GM13977 (cell line): ENCODE measurements around the gene CLMP.

Source experiments
- DNase-seq: peaks from one replicate; pipeline ENCODE4 v3.0.0; 2012; ENCODE audit warnings: low spot score
- in situ Hi-C: fragments of 300-500 bp; cut with MboI; formaldehyde crosslinking; loops from one replicate; pipeline ENCODE4 v1.12.0; 2022; ENCODE audit warnings: low sequenced_read_pairs, low pct_unique_long_range_greater_than_20kb, mixed read lengths, inconsistent platforms; ENCODE audit not compliant: unreplicated experiment
- TF ChIP-seq, protein P1 (sequence below): IDR thresholded peaks from 2 replicates; pipeline ENCODE4 v1.5.1; 2012; ENCODE audit warnings: mild to moderate bottlenecking, control low read depth; ENCODE audit not compliant: insufficient read depth; ENCODE audit errors: extremely low read depth, missing control alignments

Gene CLMP

DNA sequence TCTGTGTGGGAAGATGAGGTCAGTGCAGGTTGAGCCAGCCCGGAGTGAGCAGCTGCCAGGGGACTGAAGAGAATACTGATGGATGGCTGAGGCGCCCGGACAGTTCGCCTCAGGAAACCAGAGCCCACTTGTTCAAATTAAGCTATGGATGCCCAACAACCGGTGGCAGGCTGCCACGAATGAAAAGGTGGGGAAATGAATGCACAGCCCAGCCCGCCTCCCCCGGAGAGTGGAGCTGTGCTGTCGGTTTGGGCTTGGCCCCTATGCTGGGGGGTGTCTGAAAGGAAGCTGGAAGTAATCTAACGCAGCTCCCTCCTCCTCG lies 155.0 kb downstream of the CLMP start:
- DNase-seq: no peak
- TF ChIP-seq, protein P1, sequence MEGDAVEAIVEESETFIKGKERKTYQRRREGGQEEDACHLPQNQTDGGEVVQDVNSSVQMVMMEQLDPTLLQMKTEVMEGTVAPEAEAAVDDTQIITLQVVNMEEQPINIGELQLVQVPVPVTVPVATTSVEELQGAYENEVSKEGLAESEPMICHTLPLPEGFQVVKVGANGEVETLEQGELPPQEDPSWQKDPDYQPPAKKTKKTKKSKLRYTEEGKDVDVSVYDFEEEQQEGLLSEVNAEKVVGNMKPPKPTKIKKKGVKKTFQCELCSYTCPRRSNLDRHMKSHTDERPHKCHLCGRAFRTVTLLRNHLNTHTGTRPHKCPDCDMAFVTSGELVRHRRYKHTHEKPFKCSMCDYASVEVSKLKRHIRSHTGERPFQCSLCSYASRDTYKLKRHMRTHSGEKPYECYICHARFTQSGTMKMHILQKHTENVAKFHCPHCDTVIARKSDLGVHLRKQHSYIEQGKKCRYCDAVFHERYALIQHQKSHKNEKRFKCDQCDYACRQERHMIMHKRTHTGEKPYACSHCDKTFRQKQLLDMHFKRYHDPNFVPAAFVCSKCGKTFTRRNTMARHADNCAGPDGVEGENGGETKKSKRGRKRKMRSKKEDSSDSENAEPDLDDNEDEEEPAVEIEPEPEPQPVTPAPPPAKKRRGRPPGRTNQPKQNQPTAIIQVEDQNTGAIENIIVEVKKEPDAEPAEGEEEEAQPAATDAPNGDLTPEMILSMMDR: no peak
- in situ Hi-C loops: no loop called here

DNA sequence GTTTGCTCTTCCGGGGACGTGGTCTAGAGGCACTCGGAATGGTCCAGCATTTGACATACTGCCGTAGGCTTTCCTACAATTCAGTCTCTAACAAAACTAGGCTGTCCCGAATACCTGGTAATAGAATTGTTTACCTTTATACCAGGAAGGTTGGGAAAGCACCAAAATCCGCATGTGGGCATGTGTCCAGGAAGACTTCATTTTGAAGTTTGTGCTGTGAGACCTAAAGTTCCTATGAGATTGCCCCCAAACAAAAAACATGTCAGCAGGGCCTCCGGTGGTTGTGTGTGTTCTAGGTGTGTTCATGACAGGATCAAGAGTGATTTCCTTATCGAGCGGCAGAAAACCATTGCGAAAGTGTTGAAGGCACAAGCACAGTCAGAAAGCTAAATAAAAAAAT lies 159.2 kb downstream of the CLMP start:
- in situ Hi-C loops: no loop called here
- no peak for DNase-seq
- TF ChIP-seq, protein P1: no peak

DNA sequence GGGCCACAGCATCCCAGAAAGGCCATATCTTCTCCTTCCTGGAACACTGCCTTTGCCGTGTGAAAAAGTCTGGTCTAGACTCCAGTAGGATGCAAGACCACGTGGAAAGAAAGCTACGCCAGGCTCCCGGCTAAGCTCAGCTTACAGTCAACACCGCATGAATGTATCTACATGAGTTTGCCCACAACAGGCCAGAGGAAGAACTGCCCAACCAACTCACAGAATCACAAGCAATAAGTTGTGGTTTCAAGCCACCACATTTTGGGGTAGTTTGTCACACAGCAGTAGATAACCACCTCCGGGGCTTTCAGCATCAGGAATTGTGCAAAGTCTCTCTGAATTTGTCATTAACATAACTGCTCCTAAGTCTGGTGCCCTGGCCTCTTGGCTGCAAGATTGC lies 160.5 kb downstream of the CLMP start:
- in situ Hi-C loops: no loop called here
- no peak for DNase-seq
- TF ChIP-seq, protein P1: no peak

DNA sequence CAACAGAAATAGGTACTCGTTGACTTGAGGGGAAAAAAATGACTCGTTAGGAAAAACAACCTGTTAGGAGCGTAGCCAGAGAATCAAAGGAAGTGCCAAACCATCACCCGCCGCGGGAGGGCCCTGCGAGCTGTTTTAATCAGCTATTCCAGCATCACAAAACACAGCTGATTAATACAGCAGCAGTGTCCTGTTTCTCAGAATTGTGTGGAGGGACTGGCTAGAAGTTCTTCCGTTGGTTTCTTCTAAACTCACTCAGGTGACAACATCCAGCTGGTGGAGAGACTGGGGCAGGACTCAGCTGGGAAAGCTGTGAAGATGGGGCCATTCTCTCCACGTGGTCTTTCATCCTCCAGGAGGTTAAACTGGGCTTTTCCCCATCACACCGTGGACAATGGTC lies 161.2 kb downstream of the CLMP start:
- TF ChIP-seq, protein P1: no peak
- in situ Hi-C loops: no loop called here
- no peak for DNase-seq

DNA sequence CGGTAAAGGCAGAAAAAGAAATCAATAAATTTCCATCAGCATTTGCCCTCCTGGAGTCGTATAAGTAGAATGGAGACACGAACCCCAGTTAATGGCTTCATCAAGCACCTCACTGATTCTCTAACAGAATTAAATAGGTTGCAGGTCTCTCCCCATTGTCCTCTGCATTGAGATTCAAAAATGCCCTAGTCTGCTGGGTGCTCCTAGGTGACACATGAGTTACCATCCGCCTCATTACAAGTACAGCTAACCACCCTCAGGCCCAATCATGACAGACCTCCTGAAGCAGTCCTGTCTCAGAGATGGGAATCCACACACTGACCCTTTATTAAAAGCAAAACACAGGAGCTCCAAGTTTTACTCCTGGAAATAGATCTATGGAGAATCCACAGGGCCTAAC lies 164.5 kb downstream of the CLMP start:
- no peak for DNase-seq
- in situ Hi-C loops: no loop called here
- TF ChIP-seq, protein P1: no peak

DNA sequence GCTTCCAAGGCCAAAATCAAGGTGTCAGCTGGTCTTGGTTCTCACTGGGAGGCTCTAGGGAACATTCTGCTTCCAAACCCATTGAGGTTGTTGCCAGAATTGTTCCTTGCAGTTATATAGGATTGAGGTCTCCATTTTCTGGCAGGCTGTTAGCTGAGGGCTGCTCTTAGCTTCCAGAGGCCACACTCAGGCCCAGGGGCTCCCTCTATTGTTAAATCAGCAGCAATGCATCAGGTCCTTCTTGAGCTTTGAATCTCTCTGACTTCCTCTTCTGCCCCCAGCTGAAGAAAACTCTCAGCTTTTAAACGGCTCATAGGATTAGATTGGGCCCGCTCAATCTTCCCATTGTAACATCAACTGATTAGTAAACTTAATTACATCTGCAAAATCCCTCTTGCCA lies 174.1 kb downstream of the CLMP start:
- peak; percentile 79 for DNase-seq
- in situ Hi-C loops: loop anchor here (10.0 to 25.0 kb wide), 2 partner anchors 156 to 409 kb away; no protein-coding TSS in a partner anchor
- TF ChIP-seq, protein P1: peak; percentile 78
